RKO (cell line): ENCODE data around the gene MYMK.
A peak's percentile ranks its signal among the peaks of the same experiment; 100 is the strongest.
"Not testable (repeated sequence)": the region's sequence is repeated elsewhere in the genome, so short reads cannot be mapped to it uniquely, and the experiment has no call there.

ENCODE experiments used
- DNase-seq: peaks from one replicate; pipeline ENCODE4 v3.0.0-alpha.2; 2016; ENCODE audit warnings: low spot score

Gene MYMK

DNA sequence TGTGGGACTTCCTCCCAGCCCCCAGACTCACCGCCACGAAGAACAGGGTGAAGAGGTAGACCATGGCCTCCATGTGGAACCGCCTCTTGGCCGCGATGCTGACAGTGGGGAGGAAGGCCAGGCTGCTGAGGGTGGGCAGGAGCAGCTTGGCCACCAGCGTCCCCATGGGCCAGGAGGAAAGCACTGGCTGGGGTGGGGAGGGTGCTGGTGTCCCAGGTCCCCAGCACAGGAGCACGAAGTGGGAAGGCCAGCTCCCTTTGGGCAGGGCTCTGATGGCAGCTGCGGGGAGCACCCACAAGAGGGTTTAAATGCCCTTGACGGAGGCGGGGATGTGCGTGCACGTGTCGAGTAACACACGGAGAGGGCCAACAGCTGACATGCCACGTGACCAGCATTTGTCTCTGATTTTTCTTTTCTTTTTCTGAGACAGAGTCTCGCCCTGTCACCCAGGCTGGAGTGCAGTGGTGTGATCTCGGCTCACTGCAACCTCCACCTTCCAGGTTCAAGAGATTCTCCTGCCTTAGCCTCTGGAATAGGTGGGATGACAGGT lies at the start of gene MYMK:
Gene MYMK, minus strand, starts transcription at position 281 of the 550 bp plus-strand sequence. Its CDS starts 115 bp downstream, at position 166.
- DNase-seq: no peak

GRCh38 chr9:133573791-133574515 lies 49.2 kb upstream of the MYMK start:
- DNase-seq: no peak

- no peak for DNase-seq
Observed at GRCh38 chr9:133572821-133573361, 48.1 kb upstream of the MYMK start.

- no peak for DNase-seq
Observed at GRCh38 chr9:133571896-133572595, 47.3 kb upstream of the MYMK start.

DNA sequence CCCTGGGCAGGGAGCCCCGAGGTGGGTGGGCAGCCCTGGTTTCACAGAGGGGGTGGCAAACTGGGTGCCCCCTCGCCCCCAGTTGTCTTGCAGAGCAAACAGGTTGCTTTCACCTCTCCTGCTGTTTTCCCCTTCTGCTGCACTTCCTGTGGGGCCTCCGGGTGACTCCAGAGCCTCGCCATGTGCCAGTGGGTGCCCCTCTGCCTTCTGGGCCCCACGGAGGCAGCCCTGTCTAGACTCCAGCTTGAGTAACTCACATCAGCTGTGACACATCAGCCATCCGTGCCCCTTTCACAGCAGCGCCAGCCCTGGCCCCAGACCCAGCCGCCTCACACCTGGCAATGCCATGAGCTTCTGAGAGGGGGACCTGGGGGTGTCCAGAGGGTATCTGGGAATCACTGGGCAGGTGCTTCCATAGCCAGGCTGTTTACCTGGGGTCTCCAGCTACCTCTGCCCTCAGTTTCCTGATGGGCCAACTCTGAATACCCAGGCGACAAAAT lies 46.7 kb upstream of the MYMK start:
- no peak for DNase-seq

DNA sequence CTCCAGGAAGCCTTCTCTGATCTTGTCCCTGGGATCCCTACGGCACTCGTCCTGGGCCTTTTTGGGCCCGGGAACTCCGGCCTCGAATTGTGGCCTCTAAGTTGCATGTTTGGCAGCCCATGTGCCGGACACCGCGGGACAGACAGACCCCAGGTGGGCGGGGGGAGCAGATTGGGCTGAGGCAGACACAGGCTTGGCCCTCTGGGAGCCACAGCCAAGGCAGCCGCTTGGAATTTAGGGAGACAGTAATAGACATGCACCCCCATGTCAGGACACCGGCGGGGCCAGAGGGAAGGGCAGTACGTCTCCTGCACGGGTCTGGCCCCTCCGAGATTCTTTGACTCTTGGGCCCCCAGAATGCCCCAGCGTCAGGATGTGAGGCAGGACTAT lies 45.9 kb upstream of the MYMK start:
- no peak for DNase-seq

DNA sequence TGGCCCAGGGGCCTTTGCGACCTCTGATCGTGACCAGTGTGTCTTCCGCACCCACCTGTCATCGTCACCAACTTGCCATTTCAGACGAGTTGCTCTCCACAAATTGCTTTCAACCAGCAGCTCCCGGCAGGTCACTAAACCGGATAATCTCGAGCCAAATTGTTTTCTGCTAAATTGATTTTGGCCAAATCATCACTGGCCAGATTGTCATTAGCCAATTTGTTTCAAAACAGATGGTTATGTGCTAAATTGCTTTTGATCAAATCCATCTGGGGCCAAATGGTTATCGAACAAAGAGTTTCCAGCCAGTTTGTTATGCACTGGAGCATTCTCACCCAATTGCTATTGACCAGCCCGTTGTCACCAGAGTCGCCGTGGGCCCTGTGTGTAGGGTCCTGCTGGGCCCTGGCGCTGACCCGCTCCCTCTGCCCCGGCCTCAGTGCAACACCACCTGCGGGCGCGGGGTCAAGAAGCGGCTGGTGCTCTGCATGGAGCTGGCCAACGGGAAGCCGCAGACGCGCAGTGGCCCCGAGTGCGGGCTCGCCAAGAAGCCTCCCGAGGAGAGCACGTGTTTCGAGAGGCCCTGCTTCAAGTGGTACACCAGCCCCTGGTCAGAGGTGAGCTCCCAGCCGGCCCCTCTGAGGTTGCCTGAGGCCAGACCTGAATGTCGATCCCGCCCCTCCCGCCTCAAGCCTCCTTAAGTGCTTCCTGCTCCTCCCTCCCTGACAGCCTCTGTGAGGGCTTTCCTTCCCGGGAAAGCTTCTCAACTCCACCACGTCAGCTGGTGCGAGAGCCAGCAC lies 45.3 kb upstream of the MYMK start:
- DNase-seq: no peak

DNA sequence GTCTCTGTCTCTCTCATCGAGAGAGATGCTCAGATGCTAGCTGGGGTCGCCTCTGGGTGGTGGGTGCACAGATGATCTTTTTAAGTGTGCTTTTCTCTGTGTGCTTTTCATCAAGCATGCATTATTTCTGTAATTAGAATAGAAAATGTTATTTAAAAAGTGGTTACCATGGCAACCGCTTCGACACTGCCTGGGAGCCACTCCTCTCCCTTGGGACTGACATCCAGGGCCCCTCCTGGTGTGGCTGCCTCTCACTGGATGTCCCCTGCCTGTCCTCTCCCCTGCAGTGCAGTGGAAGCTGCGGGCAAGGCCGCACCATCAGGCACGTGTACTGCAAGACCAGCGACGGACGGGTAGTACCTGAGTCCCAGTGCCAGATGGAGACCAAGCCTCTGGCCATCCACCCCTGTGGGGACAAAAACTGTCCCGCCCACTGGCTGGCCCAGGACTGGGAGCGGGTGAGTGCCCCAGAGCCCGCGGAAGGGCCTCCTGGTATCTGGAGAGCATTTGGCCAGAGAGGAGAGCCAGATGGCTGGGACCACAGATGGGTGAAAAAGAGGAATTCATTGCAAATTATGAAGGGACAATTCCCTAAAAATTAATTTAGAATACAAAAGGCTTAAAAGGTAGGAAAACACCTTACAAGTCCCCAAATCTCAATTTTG lies 44.5 kb upstream of the MYMK start:
- no peak for DNase-seq

- DNase-seq: no peak
Observed at GRCh38 chr9:133568186-133568585, 43.4 kb upstream of the MYMK start.

DNA sequence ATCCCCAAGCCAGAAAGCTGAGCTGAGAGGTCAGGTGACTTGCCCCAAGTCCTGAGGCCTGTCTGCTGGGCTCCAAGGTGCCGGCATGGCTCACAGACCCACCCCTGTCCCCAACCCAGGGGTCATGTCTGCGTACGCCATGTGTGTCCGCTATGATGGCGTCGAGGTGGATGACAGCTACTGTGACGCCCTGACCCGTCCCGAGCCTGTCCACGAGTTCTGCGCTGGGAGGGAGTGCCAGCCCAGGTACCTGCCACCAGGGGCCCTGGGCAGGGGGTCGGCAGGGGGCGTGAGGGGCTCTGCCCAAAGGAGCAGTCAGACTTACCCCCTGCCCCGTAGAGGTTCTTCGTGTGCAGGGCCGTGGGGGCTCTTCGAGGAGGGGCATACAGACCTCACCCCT lies 42.1 kb upstream of the MYMK start:
- no peak for DNase-seq

DNA sequence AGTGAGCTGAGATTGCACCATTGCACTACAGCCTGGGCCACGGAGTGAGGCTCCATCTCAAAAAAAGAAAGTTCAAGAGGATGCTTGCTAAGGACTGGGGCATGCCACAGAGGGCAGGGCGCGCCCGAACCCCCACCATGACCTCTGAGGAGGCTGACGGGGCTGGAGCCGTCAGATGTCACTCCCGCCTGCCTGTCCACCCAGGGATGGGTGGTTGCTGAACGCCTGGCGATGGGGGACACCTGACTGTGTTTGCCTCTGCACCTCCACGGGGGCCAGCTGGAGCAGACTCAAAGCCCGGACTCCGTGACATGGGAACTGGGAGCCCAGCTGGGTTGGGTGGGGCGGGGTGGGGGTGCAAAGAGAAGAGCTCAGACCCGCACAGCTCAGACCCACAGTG lies 41.6 kb upstream of the MYMK start:
- no peak for DNase-seq

DNA sequence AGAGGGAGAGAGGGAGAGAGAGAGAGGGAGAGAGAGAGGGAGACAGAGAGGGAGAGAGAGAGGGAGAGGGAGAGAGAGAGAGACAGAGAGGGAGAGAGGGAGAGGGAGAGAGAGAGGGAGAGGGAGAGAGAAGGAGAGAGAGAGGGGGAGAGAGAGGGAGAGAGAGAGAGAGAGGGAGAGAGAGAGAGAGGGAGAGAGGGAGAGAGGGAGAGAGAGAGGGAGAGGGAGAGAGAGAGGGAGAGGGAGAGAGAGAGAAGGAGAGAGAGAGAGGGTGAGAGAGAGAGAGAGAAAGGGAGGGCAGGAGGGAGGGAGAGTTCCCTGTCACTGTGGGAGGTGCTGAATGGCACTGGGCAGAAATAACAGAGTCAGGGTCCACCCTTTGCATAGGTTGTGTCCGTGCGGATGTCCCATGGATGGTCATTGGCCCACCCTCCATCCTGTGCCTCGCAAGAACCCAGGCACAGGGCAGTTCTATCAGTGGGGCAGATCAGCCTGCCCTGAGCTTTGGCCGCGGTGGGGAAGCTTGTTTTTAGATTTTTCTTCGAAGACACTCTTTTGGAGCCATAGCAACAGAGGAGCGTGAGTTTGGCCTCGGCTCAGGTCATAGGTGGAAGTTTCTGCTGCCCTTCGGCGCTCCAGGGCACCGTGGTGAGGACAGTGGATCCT lies 39.8 kb upstream of the MYMK start:
- no peak for DNase-seq

GRCh38 chr9:133563814-133564213 lies 39.1 kb upstream of the MYMK start:
- not testable (repeated sequence) for DNase-seq

DNA sequence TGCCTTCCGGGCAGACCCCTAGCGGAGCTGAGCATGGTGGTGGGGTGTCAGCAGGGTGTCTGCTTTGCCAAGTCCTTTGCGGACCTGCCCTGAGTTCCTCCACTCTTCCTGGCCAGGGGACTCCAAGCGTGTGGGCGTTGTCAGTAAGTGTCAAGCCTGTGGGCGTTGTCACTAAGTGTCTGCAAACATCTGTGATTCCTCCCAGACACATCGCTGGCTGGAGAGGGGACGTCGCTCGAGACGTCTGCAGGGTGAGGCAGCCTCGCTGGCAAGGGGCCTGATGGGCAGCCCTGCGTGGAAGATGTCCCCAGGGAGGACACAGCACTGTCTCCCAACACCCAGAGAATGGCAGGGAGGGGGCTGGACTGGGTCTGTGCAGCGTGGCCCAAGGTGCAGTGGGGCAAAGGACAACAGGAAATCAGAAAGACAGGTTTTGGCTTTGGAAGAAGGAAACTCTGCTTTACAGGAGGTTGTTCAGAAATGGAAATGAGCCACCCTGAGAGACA lies 38.6 kb upstream of the MYMK start:
- no peak for DNase-seq

- DNase-seq: no peak
Observed at GRCh38 chr9:133562611-133563290, 38.0 kb upstream of the MYMK start.

- DNase-seq: no peak
Observed at GRCh38 chr9:133561976-133562554, 37.3 kb upstream of the MYMK start.

- DNase-seq: no peak
Observed at GRCh38 chr9:133560944-133561343, 36.2 kb upstream of the MYMK start.

DNA sequence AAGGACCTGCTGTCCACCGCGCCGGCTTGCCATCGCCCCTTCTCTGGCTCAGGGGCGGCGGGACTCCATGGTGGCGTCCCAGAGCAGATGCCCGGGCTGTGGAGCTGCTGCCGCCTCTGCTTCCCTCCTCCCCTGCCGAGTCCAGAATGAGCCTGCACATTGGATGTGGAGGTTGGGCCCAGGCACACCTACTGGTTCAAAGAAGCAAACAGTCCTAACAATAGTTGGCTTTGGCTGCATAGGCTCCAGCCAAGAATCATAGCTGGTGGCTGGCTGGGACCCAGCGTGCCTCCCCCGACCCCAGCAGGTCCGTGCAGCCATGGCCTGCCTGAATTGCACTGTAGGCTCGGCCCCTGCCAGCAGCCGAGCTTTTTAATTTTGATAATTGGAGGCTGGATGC lies 35.6 kb upstream of the MYMK start:
- no peak for DNase-seq

- peak; percentile 68 for DNase-seq
Observed at GRCh38 chr9:133558191-133559126, 33.7 kb upstream of the MYMK start.
